Common myeloid progenitor, CD34-positive (primary cell): Measurements from ENCODE around the gene HOXD3. TPM values are rescaled to one million over a fixed set of nuclear protein-coding genes. Genes with fewer than 3 reads are reported as not detected.

Experiments used
- CTCF ChIA-PET: fragments of 350-600 bp; sonication (Branson Sonifier 250); formaldehyde crosslinking; loops from one replicate; lab custom pipeline; 2021; ENCODE audit warnings: antibody characterized with exemption; lab: Charles Lee
- POLR2A ChIA-PET: fragments of 350-600 bp; sonication (Branson Sonifier 250); formaldehyde crosslinking; loops from one replicate; lab custom pipeline; 2021; ENCODE audit warnings: antibody characterized with exemption; lab: Charles Lee
- DNase-seq, 3 donors: peaks; one replicate each; pipeline versions ENCODE4 v3.0.0 to v3.0.0-alpha.2; 2013
- H3K27ac ChIP-seq, 2 experiments: 1 replicate in 1 of 2; 2 replicates in 1 of 2; pipeline ENCODE4 v1.7.0; 2013; ENCODE audit warnings: inconsistent platforms in 2 of 2, low read length in 2 of 2, mild to moderate bottlenecking in 2 of 2, low read depth in 1 of 2, moderate library complexity in 1 of 2; ENCODE audit not compliant: severe bottlenecking in 2 of 2, insufficient read depth in 1 of 2, poor library complexity in 1 of 2
- H3K27me3 ChIP-seq, 5 experiments: replicated peaks in 2 of 5; 1 replicate in 3 of 5; 2 replicates in 2 of 5; pipeline versions ENCODE4 v1.6.1 to v1.7.0; 2013; ENCODE audit warnings: low read length in 4 of 5, mild to moderate bottlenecking in 2 of 5, moderate library complexity in 2 of 5, inconsistent platforms in 1 of 5; ENCODE audit not compliant: insufficient read depth in 5 of 5, control insufficient read depth in 4 of 5
- H3K36me3 ChIP-seq, 4 experiments: 1 replicate in 2 of 4; 2 replicates in 2 of 4; pipeline versions ENCODE4 v1.6.1 to v1.7.0; 2013; ENCODE audit warnings: low read length in 3 of 4, control low read depth in 1 of 4, mild to moderate bottlenecking in 1 of 4; ENCODE audit not compliant: control insufficient read depth in 4 of 4, insufficient read depth in 4 of 4
- H3K4me1 ChIP-seq, 4 experiments: 1 replicate in 3 of 4; 2 replicates in 1 of 4; pipeline versions ENCODE4 v1.6.1 to v1.7.1; 2013; ENCODE audit warnings: low read length in 3 of 4, mild to moderate bottlenecking in 3 of 4, control low read depth in 1 of 4, inconsistent platforms in 1 of 4, moderate library complexity in 1 of 4; ENCODE audit not compliant: control insufficient read depth in 4 of 4, insufficient read depth in 4 of 4; ENCODE audit errors: control extremely low read depth in 1 of 4
- H3K4me3 ChIP-seq, 7 experiments: 1 replicate in 4 of 7; 2 replicates in 3 of 7; pipeline versions ENCODE4 v1.5.1 to v1.7.0; 2013; ENCODE audit warnings: mild to moderate bottlenecking in 7 of 7, low read length in 6 of 7, moderate library complexity in 6 of 7, inconsistent platforms in 2 of 7, low read depth in 2 of 7, control low read depth in 1 of 7; ENCODE audit not compliant: insufficient read depth in 4 of 7, control insufficient read depth in 1 of 7; ENCODE audit errors: extremely low read depth in 1 of 7
- H3K9me3 ChIP-seq, 5 experiments: 1 replicate in 4 of 5; 2 replicates in 1 of 5; pipeline versions ENCODE4 v1.6.1 to v1.7.1; 2013; ENCODE audit warnings: low read length in 4 of 5, mild to moderate bottlenecking in 2 of 5, inconsistent platforms in 1 of 5, low read depth in 1 of 5, moderate library complexity in 1 of 5; ENCODE audit not compliant: control insufficient read depth in 4 of 5, insufficient read depth in 2 of 5; ENCODE audit errors: control extremely low read depth in 1 of 5
- WGBS: methylation state at CpG from one replicate; pipeline ENCODE4 v1.1.5; 2013; ENCODE audit not compliant: insufficient coverage; 5-methylcytosine and 5-hydroxymethylcytosine counted together
- polyA plus RNA-seq: library from polyadenylated mRNA; unstranded; fragments of 120-200 nt; gene quantifications from one replicate; pipeline ENCODE4 v1.2.1, GENCODE V29; 2013

HOXD3 gene
- polyA plus RNA-seq = not detected

- Histone ChIP-seq H3K27ac (no peak within 1 kb of the TSS), H3K4me3 (no peak within 1 kb of the TSS), H3K27me3 (peaks cover 14 to 100% (median 64%) of the 10 kb centered on the region in 5 experiments), H3K4me1 (peaks cover 0 to 13% (median 3%) of the 10 kb centered on the region in 4 experiments), H3K36me3 (no peaks in the 10 kb centered on the region), H3K9me3 (peaks cover 0 to 6% (median 0%) of the 10 kb centered on the region in 5 experiments)
- ChIA-PET POLR2A (no interaction called here), CTCF (no interaction called here)
- 4% methylated on average over 33 of the region's 48 CpGs for WGBS
- DNase-seq = no peak
Observed at GRCh38 chr2:176156807-176157498, at the start of gene HOXD3. Gene HOXD3, plus strand, starts transcription at chr2:176157307. Its CDS starts 11,808 bp downstream, at chr2:176169115.

GRCh38 chr2:176107731-176108181, 49.4 kb upstream of the HOXD3 start:
- H3K4me3 ChIP-seq = no peak overlapping the region
- no peaks in the 10 kb centered on the region for H3K9me3 ChIP-seq
- ChIA-PET POLR2A (no interaction called here), CTCF (no interaction called here)
- H3K4me1 ChIP-seq = peaks cover 0 to 10% (median 8%) of the 10 kb centered on the region in 4 experiments
- WGBS = 3% methylated on average over 43 of the region's 59 CpGs
- no peak for DNase-seq
- H3K36me3 ChIP-seq = no peaks in the 10 kb centered on the region
- H3K27ac ChIP-seq = no peak overlapping the region
- H3K27me3 ChIP-seq = peaks cover 25 to 99% (median 58%) of the 10 kb centered on the region in 5 experiments

GRCh38 chr2:176109192-176109901, 47.8 kb upstream of the HOXD3 start:
- H3K4me1 ChIP-seq = peaks cover 0 to 10% (median 8%) of the 10 kb centered on the region in 4 experiments
- H3K27ac ChIP-seq = no peak overlapping the region
- WGBS = 6% methylated on average over 20 of the region's 26 CpGs
- CTCF ChIA-PET = interaction anchor here (1.6 to 3.6 kb wide), 5 partner anchors 7 to 1039 kb away, joined by 4 to 27 read pairs (median 12); partner anchors contain the start of gene HOXD9
- no peak for DNase-seq
- H3K36me3 ChIP-seq = no peaks in the 10 kb centered on the region
- H3K4me3 ChIP-seq = no peak overlapping the region
- peaks cover 24 to 99% (median 57%) of the 10 kb centered on the region in 5 experiments for H3K27me3 ChIP-seq
- POLR2A ChIA-PET = no interaction called here
- no peaks in the 10 kb centered on the region for H3K9me3 ChIP-seq

- Histone ChIP-seq H3K36me3 (no peaks in the 10 kb centered on the region), H3K4me3 (no peak overlapping the region), H3K27me3 (peaks cover 25 to 99% (median 63%) of the 10 kb centered on the region in 5 experiments), H3K27ac (no peak overlapping the region), H3K4me1 (peaks cover 0 to 10% (median 6%) of the 10 kb centered on the region in 4 experiments), H3K9me3 (peaks cover 0 to 3% (median 0%) of the 10 kb centered on the region in 5 experiments)
- ChIA-PET CTCF (interaction anchor here (0.7 to 3.6 kb wide), 12 partner anchors 8 to 1038 kb away, joined by 3 to 27 read pairs (median 6); partner anchors contain the start of gene HOXD9), POLR2A (no interaction called here)
- DNase-seq = no peak
- WGBS = 10% methylated on average over 3 of the region's 4 CpGs
Observed at GRCh38 chr2:176109946-176110345, 47.2 kb upstream of the HOXD3 start.

GRCh38 chr2:176110415-176111308, 46.4 kb upstream of the HOXD3 start:
- no peak overlapping the region for H3K4me3 ChIP-seq
- peak in 1 of 3 donors; percentile 45 for DNase-seq
- peaks cover 0 to 3% (median 0%) of the 10 kb centered on the region in 5 experiments for H3K9me3 ChIP-seq
- ChIA-PET POLR2A (interaction anchor here (0.6 to 1.2 kb wide), 2 partner anchors 9 to 911 kb away, joined by 3 to 5 read pairs; no protein-coding TSS in a partner anchor), CTCF (interaction anchor here (0.7 to 3.6 kb wide), 21 partner anchors 9 to 1038 kb away, joined by 3 to 27 read pairs (median 4); partner anchors contain the start of gene HOXD9)
- H3K4me1 ChIP-seq = peaks cover 0 to 10% (median 6%) of the 10 kb centered on the region in 4 experiments
- H3K36me3 ChIP-seq = no peaks in the 10 kb centered on the region
- 21% methylated on average over 5 of the region's 7 CpGs for WGBS
- H3K27me3 ChIP-seq = peaks cover 29 to 99% (median 69%) of the 10 kb centered on the region in 5 experiments
- no peak overlapping the region for H3K27ac ChIP-seq

GRCh38 chr2:176111309-176111663, 45.8 kb upstream of the HOXD3 start:
- Histone ChIP-seq H3K4me1 (peaks cover 0 to 10% (median 6%) of the 10 kb centered on the region in 4 experiments), H3K9me3 (peaks cover 0 to 3% (median 0%) of the 10 kb centered on the region in 5 experiments), H3K36me3 (no peaks in the 10 kb centered on the region), H3K27ac (no peak overlapping the region), H3K27me3 (peaks cover 27 to 99% (median 70%) of the 10 kb centered on the region in 5 experiments), H3K4me3 (no peak overlapping the region)
- WGBS = 0% methylated on average over 5 of the region's 16 CpGs
- POLR2A ChIA-PET = interaction anchor here (1.2 kb wide), 1 partner anchor 9 kb away, joined by 3 read pairs; no protein-coding TSS in a partner anchor
- DNase-seq = peak; percentile 62 to 66 (median 65)
- CTCF ChIA-PET = interaction anchor here (0.9 to 3.6 kb wide), 18 partner anchors 9 to 1037 kb away, joined by 3 to 27 read pairs (median 4); partner anchors contain the start of gene HOXD9
